ENCODE measurements around the gene DOCK2. TPM values are rescaled to one million over a fixed set of nuclear protein-coding genes. Genes with fewer than 3 reads are reported as not detected.

Gene DOCK2
- total RNA-seq, 1 donor from 2014 or later = 108 TPM

DNA sequence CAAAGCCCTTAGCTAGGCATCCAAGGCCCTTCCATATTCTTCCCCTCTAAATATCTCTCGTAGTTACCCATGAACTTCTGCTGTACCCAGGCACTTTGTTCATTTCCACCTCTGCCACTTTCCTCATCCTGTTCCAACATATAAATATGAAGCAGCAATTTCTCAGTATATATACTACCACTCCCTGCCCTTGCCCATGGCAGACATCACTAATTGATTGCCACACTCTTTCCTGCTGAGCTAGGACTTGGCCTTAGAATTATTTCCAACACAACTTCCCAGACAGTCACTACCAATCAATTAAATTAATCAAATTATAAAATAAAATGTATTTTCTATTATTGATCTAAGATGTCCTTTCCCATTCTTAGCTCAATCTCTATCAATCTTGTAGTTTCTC, 334.7 kb downstream of the DOCK2 start:
- H3K4me3 ChIP-seq = no peak overlapping the region
- intact Hi-C loops (cut with DNase I) = no loop called here
- H3K27ac ChIP-seq = no peak overlapping the region

DNA sequence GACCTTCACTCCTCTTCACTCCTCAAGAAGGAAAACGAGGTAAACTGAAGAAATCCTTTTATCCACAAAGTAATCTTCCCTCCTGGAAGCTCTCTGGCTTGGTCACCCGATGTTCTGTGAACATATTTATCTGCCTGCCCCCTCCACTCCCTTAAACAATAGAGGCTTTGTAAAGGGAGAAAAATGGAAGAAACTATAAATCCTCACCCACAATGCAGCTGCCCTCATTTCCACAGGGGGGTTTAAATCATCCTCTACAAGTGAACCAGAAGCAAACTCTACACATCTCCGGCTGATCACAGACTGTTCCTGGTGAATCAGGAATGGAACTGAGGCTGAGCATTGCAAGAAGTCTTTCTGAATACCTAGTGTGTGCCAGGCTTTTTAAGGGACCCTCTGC, 336.0 kb downstream of the DOCK2 start:
- no peak for DNase-seq
- Histone ChIP-seq H3K27me3 (ENCODE audit: low read depth) (no peaks in the 10 kb centered on the region), H3K36me3 (no peaks in the 10 kb centered on the region), H3K4me1 (no peaks in the 10 kb centered on the region), H3K4me3 (no peak overlapping the region), H3K27ac (no peak overlapping the region), H3K9me3 (no peaks in the 10 kb centered on the region)
- intact Hi-C loops (cut with DNase I) = no loop called here
- no peak for TF ChIP-seq CTCF (IDR thresholded peaks at IDR 0.05)
- ATAC-seq = no peak

More for the DNA sequence above, 334.7 kb downstream of the DOCK2 start:
- H3K4me1 ChIP-seq = no peaks in the 10 kb centered on the region
- no peaks in the 10 kb centered on the region for H3K9me3 ChIP-seq
- H3K36me3 ChIP-seq = no peaks in the 10 kb centered on the region
- DNase-seq (no peak), ATAC-seq (no peak)
- TF ChIP-seq CTCF (IDR thresholded peaks at IDR 0.05) = no peak
- no peaks in the 10 kb centered on the region for H3K27me3 ChIP-seq (ENCODE audit: low read depth)

- H3K36me3 ChIP-seq = no peaks in the 10 kb centered on the region
- no peak for TF ChIP-seq CTCF (IDR thresholded peaks at IDR 0.05)
- H3K27ac ChIP-seq = no peak overlapping the region
- DNase-seq (no peak), ATAC-seq (no peak)
- H3K4me1 ChIP-seq = no peaks in the 10 kb centered on the region
- H3K4me3 ChIP-seq = no peak overlapping the region
- H3K9me3 ChIP-seq = no peaks in the 10 kb centered on the region
- intact Hi-C loops (cut with DNase I) = no loop called here
- H3K27me3 ChIP-seq (ENCODE audit: low read depth) = no peaks in the 10 kb centered on the region
Measured at GRCh38 chr5:169974121-169974770, 337.2 kb downstream of the DOCK2 start.

- intact Hi-C loops (cut with DNase I) = no loop called here
- no peak for ATAC-seq
- H3K4me1 ChIP-seq = no peaks in the 10 kb centered on the region
- no peak overlapping the region for H3K4me3 ChIP-seq
- no peaks in the 10 kb centered on the region for H3K27me3 ChIP-seq (ENCODE audit: low read depth)
- DNase-seq = no peak
- no peak overlapping the region for H3K27ac ChIP-seq
- TF ChIP-seq CTCF (IDR thresholded peaks at IDR 0.05) = no peak
- peaks cover 4% of the 10 kb centered on the region for H3K36me3 ChIP-seq
- no peaks in the 10 kb centered on the region for H3K9me3 ChIP-seq
Measured at GRCh38 chr5:169978714-169979113, 341.6 kb downstream of the DOCK2 start.

GRCh38 chr5:169979871-169980270, 342.8 kb downstream of the DOCK2 start:
- H3K27ac ChIP-seq = no peak overlapping the region
- no peak for TF ChIP-seq CTCF (IDR thresholded peaks at IDR 0.05)
- intact Hi-C loops (cut with DNase I) = no loop called here
- H3K36me3 ChIP-seq = peaks cover 14% of the 10 kb centered on the region
- no peaks in the 10 kb centered on the region for H3K27me3 ChIP-seq (ENCODE audit: low read depth)
- H3K4me1 ChIP-seq = no peaks in the 10 kb centered on the region
- DNase-seq (no peak), ATAC-seq (no peak)
- no peaks in the 10 kb centered on the region for H3K9me3 ChIP-seq
- peak overlapping the region; percentile 18 for H3K4me3 ChIP-seq
